Spleen (tissue), 7 donors: Measurements from ENCODE around the gene VPS39.

Experiments used
- CTCF ChIP-seq, 11 experiments: fragments of 200-600 bp in 7 of 11; fragments of 450-650 bp in 4 of 11; sonication (generic) in 4 of 11; IDR thresholded peaks in 8 of 11; conservative IDR thresholded peaks in 3 of 11; 1 replicate in 7 of 11; 2 replicates in 4 of 11; pipeline versions ENCODE4 v1.4.0 to v1.8.0; 2016 to 2021; ENCODE audit warnings: antibody characterized with exemption in 11 of 11, inconsistent platforms in 4 of 11, mild to moderate bottlenecking in 1 of 11
- POLR2AphosphoS5 ChIP-seq, 3 donors: sonication (generic); formaldehyde crosslinking; IDR thresholded peaks; one replicate each; pipeline ENCODE4 v1.5.1; 2017; ENCODE audit warnings: antibody characterized with exemption in 3 of 3
- donor health status: DM: no; HTN: no; CAD: no; lungs with moderate emphysema.
- donor health status: DM: no; HTN: no; CAD: no.
- donor health status: DM: no; HTN: no; CAD: no.

DNA sequence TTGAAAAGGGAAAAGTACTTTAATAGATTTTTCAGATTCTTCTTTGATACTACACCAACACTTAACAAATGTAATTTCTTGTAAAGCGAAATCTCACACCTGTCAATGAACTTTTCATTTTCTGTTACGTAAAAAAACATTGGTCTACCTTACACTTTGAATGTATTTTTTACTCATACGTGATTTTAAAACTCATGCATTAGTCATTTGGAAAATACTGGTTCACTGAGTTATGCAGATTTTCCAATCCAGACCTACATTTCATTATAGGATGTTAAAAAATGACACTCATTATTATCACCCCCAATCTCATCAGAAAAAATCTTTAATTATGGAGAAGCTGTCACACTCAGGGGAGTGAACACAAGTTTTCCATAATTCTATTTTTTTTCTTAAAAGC lies 14.7 kb downstream of the VPS39 start:
- TF ChIP-seq POLR2AphosphoS5 (IDR thresholded peaks at IDR 0.05) (no peak), CTCF (IDR thresholded peaks at IDR 0.05 in 8 of 11, conservative IDR thresholded peaks at IDR 0.05 in 3 of 11) (no peak)
